ENCODE measurements around the gene TIMELESS.

DNA sequence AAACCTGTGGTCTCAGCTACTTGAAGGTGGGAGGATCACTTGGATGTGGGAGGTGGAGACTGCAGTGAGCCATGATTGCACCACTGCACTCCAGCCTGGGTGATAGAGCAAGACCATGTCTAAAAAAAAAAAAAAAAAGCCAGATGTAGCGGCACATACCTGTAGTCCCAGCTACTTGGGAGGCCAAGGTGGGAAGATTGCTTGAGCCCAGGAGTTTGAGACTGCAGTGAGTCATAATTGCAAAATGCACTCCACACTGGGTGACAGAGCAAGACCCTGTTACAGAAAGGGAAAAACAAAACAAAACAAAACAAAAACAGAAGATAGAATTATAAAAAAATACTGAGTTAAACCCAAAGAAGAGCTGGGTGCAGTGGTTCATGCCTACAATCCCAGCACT, 57.5 kb downstream of the TIMELESS start:
- TF ChIP-seq FOSL1 (IDR thresholded peaks at IDR 0.05; ENCODE audit: low read depth) (no peak), POLR2A (IDR thresholded peaks at IDR 0.05; ENCODE audit: borderline replicate concordance, extremely low read depth, insufficient read depth, insufficient read length) (no peak), ZNF274 (IDR thresholded peaks at IDR 0.05; ENCODE audit: low read depth, low read length) (no peak), ZFX (IDR thresholded peaks at IDR 0.05) (no peak), EGR1 (IDR thresholded peaks at IDR 0.05; ENCODE audit: low read depth) (no peak), EZH2 (IDR thresholded peaks at IDR 0.05) (no peak), POLR2AphosphoS5 (IDR thresholded peaks at IDR 0.05; ENCODE audit: low read depth, low read length) (no peak), CBX3 (IDR thresholded peaks at IDR 0.05; ENCODE audit: low read depth) (no peak), SP1 (IDR thresholded peaks at IDR 0.05; ENCODE audit: low read depth) (no peak), RAD21 (IDR thresholded peaks at IDR 0.05; ENCODE audit: low read depth) (no peak)
- TF ChIP-seq, protein P1, sequence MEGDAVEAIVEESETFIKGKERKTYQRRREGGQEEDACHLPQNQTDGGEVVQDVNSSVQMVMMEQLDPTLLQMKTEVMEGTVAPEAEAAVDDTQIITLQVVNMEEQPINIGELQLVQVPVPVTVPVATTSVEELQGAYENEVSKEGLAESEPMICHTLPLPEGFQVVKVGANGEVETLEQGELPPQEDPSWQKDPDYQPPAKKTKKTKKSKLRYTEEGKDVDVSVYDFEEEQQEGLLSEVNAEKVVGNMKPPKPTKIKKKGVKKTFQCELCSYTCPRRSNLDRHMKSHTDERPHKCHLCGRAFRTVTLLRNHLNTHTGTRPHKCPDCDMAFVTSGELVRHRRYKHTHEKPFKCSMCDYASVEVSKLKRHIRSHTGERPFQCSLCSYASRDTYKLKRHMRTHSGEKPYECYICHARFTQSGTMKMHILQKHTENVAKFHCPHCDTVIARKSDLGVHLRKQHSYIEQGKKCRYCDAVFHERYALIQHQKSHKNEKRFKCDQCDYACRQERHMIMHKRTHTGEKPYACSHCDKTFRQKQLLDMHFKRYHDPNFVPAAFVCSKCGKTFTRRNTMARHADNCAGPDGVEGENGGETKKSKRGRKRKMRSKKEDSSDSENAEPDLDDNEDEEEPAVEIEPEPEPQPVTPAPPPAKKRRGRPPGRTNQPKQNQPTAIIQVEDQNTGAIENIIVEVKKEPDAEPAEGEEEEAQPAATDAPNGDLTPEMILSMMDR (IDR thresholded peaks at IDR 0.05 in 2 of 3, conservative IDR thresholded peaks at IDR 0.05 in 1 of 3; ENCODE audit: borderline replicate concordance in 1 of 3, insufficient read depth in 1 of 3, low read depth in 2 of 3, low read length in 2 of 3): no peak

All from HCT116 (cell line).